ENCODE results near the gene ACAA2.

DNA sequence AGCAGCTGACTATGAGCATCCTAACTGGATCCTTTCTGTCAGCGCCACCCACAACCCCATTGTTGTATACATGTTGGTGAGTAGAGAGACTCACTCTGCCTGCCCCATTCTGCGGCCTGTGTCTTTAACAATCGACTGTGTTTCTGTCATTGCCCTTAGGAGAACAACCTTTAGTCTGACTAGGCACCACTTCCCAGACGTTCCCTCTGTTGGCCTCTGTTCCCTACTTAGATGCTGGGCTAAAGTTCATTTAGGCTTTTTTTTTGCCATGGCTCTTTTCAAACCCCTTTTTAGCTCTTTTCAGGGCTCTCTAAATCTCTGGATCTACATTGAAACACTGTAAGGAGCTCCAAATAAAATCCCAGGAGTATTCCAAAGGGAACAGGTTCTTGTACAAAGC is 20.5 kb upstream of the ACAA2 start:
- TF ChIP-seq, protein P1, sequence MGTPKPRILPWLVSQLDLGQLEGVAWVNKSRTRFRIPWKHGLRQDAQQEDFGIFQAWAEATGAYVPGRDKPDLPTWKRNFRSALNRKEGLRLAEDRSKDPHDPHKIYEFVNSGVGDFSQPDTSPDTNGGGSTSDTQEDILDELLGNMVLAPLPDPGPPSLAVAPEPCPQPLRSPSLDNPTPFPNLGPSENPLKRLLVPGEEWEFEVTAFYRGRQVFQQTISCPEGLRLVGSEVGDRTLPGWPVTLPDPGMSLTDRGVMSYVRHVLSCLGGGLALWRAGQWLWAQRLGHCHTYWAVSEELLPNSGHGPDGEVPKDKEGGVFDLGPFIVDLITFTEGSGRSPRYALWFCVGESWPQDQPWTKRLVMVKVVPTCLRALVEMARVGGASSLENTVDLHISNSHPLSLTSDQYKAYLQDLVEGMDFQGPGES (IDR thresholded peaks at IDR 0.05): no peak
- TF ChIP-seq BCL11A (IDR thresholded peaks at IDR 0.05; ENCODE audit: low read depth, low read length): no peak
- no peak for TF ChIP-seq GATAD2B (conservative IDR thresholded peaks at IDR 0.05; ENCODE audit: low read depth)
- TF ChIP-seq, protein P2, sequence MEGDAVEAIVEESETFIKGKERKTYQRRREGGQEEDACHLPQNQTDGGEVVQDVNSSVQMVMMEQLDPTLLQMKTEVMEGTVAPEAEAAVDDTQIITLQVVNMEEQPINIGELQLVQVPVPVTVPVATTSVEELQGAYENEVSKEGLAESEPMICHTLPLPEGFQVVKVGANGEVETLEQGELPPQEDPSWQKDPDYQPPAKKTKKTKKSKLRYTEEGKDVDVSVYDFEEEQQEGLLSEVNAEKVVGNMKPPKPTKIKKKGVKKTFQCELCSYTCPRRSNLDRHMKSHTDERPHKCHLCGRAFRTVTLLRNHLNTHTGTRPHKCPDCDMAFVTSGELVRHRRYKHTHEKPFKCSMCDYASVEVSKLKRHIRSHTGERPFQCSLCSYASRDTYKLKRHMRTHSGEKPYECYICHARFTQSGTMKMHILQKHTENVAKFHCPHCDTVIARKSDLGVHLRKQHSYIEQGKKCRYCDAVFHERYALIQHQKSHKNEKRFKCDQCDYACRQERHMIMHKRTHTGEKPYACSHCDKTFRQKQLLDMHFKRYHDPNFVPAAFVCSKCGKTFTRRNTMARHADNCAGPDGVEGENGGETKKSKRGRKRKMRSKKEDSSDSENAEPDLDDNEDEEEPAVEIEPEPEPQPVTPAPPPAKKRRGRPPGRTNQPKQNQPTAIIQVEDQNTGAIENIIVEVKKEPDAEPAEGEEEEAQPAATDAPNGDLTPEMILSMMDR (IDR thresholded peaks at IDR 0.05 in 2 of 3, conservative IDR thresholded peaks at IDR 0.05 in 1 of 3; ENCODE audit: control insufficient read depth in 2 of 3, extremely low read depth in 1 of 3, insufficient read depth in 1 of 3, low read depth in 3 of 3, low read length in 3 of 3): no peak
- no peak for TF ChIP-seq TCF3 (IDR thresholded peaks at IDR 0.05; ENCODE audit: borderline replicate concordance, insufficient read depth, low read depth, low read length)
- TF ChIP-seq EGR1 (IDR thresholded peaks at IDR 0.05; ENCODE audit: borderline replicate concordance in 1 of 2, low read depth in 2 of 2, low read length in 2 of 2): no peak
- TF ChIP-seq POLR2AphosphoS5 (IDR thresholded peaks at IDR 0.05; ENCODE audit: low read length): no peak
- TF ChIP-seq, protein P3, sequence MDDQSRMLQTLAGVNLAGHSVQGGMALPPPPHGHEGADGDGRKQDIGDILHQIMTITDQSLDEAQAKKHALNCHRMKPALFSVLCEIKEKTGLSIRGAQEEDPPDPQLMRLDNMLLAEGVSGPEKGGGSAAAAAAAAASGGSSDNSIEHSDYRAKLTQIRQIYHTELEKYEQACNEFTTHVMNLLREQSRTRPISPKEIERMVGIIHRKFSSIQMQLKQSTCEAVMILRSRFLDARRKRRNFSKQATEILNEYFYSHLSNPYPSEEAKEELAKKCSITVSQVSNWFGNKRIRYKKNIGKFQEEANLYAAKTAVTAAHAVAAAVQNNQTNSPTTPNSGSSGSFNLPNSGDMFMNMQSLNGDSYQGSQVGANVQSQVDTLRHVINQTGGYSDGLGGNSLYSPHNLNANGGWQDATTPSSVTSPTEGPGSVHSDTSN (IDR thresholded peaks at IDR 0.05; ENCODE audit: insufficient replicate concordance, low read depth, low read length): no peak
